Measurements from ENCODE around the gene CTSZ. TPM values are rescaled to one million over a fixed set of nuclear protein-coding genes. Genes with fewer than 3 reads are reported as not detected.

The CTSZ gene
- total and polyA plus RNA-seq, 7 donors: 93.9 to 312 (median 127) TPM

- H3K27me3 ChIP-seq: no peaks in the 10 kb centered on the region
- H3K27ac ChIP-seq: peak overlapping the region; percentile 83 to 89 (median 84)
- TF ChIP-seq EP300 (IDR thresholded peaks at IDR 0.05) (no peak), POLR2AphosphoS5 (IDR thresholded peaks at IDR 0.05) (no peak), POLR2A (IDR thresholded peaks at IDR 0.05) (no peak), CTCF (IDR thresholded peaks at IDR 0.05) (no peak)
- no peaks in the 10 kb centered on the region for H3K9me3 ChIP-seq
- peaks cover 0 to 14% (median 2%) of the 10 kb centered on the region in 4 donors for H3K36me3 ChIP-seq
- intact Hi-C loops (cut with DNase I): loop anchor here (2.0 kb wide), 1 partner anchor 26 kb away; the partner anchor contains the start of gene ATP5F1E
- peaks cover 0 to 50% (median 39%) of the 10 kb centered on the region in 4 donors for H3K4me1 ChIP-seq
- 7 to 33% methylated on average over 29 of the region's 29 CpGs for WGBS, 2 donors
- H3K4me3 ChIP-seq: peak overlapping the region; percentile 72 to 89 (median 79)
- DNase-seq: peak; percentile 81
These were observed 739 bp downstream of the CTSZ start for GRCh38 chr20:59006167-59006863.

GRCh38 chr20:59005523-59006166 lies 1.4 kb downstream of the CTSZ start:
- H3K27ac ChIP-seq: peak overlapping the region; percentile 83 to 89 (median 84)
- peak; percentile 61 for DNase-seq
- WGBS, 2 donors: 65 to 67% methylated on average over 3 of the region's 3 CpGs

DNA sequence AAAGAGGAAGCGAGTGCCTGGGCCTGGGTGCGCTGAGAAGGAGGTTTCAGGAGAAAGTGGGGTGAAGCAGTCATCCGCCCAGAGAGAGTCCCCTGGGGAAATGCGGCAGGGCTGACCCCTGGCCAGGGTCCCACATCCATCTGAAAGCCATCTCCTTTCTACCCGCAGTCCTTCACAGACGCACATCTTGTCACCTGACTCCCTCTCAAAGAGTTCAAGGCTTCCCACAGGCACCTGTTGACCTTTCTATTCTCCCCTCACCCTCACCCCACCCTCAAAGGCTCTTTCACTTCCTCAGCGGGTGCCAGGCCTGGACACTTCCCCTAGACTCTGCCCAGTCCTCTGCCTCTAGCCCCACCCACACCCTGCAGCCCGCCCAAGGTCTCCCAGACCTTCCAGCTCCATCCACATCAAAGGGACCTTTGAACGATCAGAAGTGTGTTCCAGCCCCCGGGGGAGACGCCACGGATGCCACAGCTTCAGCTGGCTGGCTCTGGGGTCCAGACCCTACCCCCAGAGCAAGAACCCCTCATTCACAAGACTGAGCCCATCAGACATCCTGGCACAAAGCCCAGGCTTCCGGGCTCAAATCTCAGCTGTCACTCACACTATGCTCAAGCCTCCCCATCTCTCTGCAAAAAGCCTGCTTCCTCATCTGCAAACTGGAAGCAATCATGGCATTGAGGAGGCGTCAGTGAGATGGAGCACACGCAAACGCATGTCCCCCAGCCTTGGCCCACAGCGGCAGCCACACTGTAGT lies 2.1 kb downstream of the CTSZ start:
- peak overlapping the region; percentile 83 to 89 (median 84) for H3K27ac ChIP-seq
- DNase-seq: peak; percentile 78
- intact Hi-C loops (cut with DNase I): no loop called here
- peaks cover 0 to 50% (median 39%) of the 10 kb centered on the region in 4 donors for H3K4me1 ChIP-seq
- no peaks in the 10 kb centered on the region for H3K27me3 ChIP-seq
- peak overlapping the region in 3 of 4 donors; percentile 72 to 89 (median 81) for H3K4me3 ChIP-seq
- 24 to 29% methylated on average over 17 of the region's 17 CpGs for WGBS, 2 donors
- H3K9me3 ChIP-seq: no peaks in the 10 kb centered on the region
- TF ChIP-seq POLR2AphosphoS5 (IDR thresholded peaks at IDR 0.05) (no peak), CTCF (IDR thresholded peaks at IDR 0.05) (no peak), POLR2A (IDR thresholded peaks at IDR 0.05) (no peak), EP300 (IDR thresholded peaks at IDR 0.05) (no peak)
- H3K36me3 ChIP-seq: peaks cover 0 to 26% (median 12%) of the 10 kb centered on the region in 4 donors

More at GRCh38 chr20:59005523-59006166, 1.4 kb downstream of the CTSZ start:
- Histone ChIP-seq H3K4me1 (peaks cover 0 to 50% (median 39%) of the 10 kb centered on the region in 4 donors), H3K9me3 (no peaks in the 10 kb centered on the region), H3K27me3 (no peaks in the 10 kb centered on the region), H3K36me3 (peaks cover 0 to 21% (median 8%) of the 10 kb centered on the region in 4 donors), H3K4me3 (peak overlapping the region; percentile 72 to 89 (median 79))
- intact Hi-C loops (cut with DNase I): loop anchor here (2.0 kb wide), 1 partner anchor 27 kb away; the partner anchor contains the start of gene ATP5F1E
- TF ChIP-seq EP300 (IDR thresholded peaks at IDR 0.05): no peak
- no peak for TF ChIP-seq CTCF (IDR thresholded peaks at IDR 0.05)
- TF ChIP-seq POLR2A (IDR thresholded peaks at IDR 0.05): no peak
- TF ChIP-seq POLR2AphosphoS5 (IDR thresholded peaks at IDR 0.05): no peak

- 39 to 56% methylated on average over 4 of the region's 4 CpGs for WGBS, 2 donors
- H3K4me1 ChIP-seq: peaks cover 0 to 50% (median 39%) of the 10 kb centered on the region in 4 donors
- peak overlapping the region in 1 of 4 donors; percentile 81 for H3K4me3 ChIP-seq
- intact Hi-C loops (cut with DNase I): no loop called here
- no peaks in the 10 kb centered on the region for H3K27me3 ChIP-seq
- DNase-seq: peak; percentile 80
- no peaks in the 10 kb centered on the region for H3K9me3 ChIP-seq
- no peak for TF ChIP-seq POLR2AphosphoS5 (IDR thresholded peaks at IDR 0.05)
- no peak for TF ChIP-seq EP300 (IDR thresholded peaks at IDR 0.05)
- no peak for TF ChIP-seq POLR2A (IDR thresholded peaks at IDR 0.05)
- TF ChIP-seq CTCF (IDR thresholded peaks at IDR 0.05): no peak
- H3K36me3 ChIP-seq: peaks cover 0 to 30% (median 14%) of the 10 kb centered on the region in 4 donors
- peak overlapping the region; percentile 32 to 89 (median 84) for H3K27ac ChIP-seq
These were observed 2.6 kb downstream of the CTSZ start for GRCh38 chr20:59004493-59004762.

All from sigmoid colon (tissue), 7 donors.